SU-DHL-6 (cell line): ENCODE results near the gene MBOAT1.

Experiments
- H2AFZ ChIP-seq: fragments of 200-600 bp; sonication (generic); 2 replicates; pipeline ENCODE4 v1.6.1; 2014; ENCODE audit warnings: low read depth, mild to moderate bottlenecking, moderate library complexity, mixed read lengths, antibody characterized with exemption, low read length; ENCODE audit not compliant: severe bottlenecking
- H3F3A ChIP-seq: fragments of 200-600 bp; shearing (Covaris generic); 2 replicates; pipeline ENCODE4 v1.6.0; 2016; ENCODE audit warnings: antibody characterized with exemption, mild to moderate bottlenecking; ENCODE audit not compliant: insufficient read depth
- H3K27ac ChIP-seq: fragments of 200-600 bp; sonication (generic); 2 replicates; pipeline ENCODE4 v1.5.1; 2016; ENCODE audit warnings: low read depth, mild to moderate bottlenecking, low read length, moderate library complexity, mixed read lengths
- H3K27me3 ChIP-seq: fragments of 200-600 bp; sonication (generic), shearing (Covaris generic); 2 replicates; pipeline ENCODE4 v1.6.0; 2014; ENCODE audit warnings: mild to moderate bottlenecking, low read length
- H3K36me3 ChIP-seq: fragments of 200-600 bp; sonication (generic); 2 replicates; pipeline ENCODE4 v1.6.1; 2014; ENCODE audit warnings: mild to moderate bottlenecking, low read length, mixed read lengths
- H3K4me2 ChIP-seq: fragments of 300-600, 200-600 bp; shearing (Covaris generic), sonication (generic); 2 replicates; pipeline ENCODE4 v1.6.0; 2014; ENCODE audit warnings: low read length, low read depth, mild to moderate bottlenecking; ENCODE audit not compliant: poor library complexity, severe bottlenecking
- H3K4me3 ChIP-seq: fragments of 200-600 bp; sonication (generic); 2 replicates; pipeline ENCODE4 v1.5.1; 2014; ENCODE audit warnings: antibody characterized with exemption, low read length, mild to moderate bottlenecking, mixed read lengths; ENCODE audit not compliant: insufficient read depth, poor library complexity, severe bottlenecking
- H3K79me2 ChIP-seq: fragments of 200-600 bp; sonication (generic); 2 replicates; pipeline ENCODE4 v1.6.1; 2014; ENCODE audit warnings: mild to moderate bottlenecking, low read length, moderate library complexity; ENCODE audit not compliant: insufficient read depth
- H3K9ac ChIP-seq: fragments of 200-600 bp; sonication (generic); 2 replicates; pipeline ENCODE4 v1.7.0; 2014; ENCODE audit warnings: mild to moderate bottlenecking, low read length
- H3K9me2 ChIP-seq: fragments of 200-600 bp; sonication (generic); replicated peaks from 2 replicates; pipeline ENCODE4 v1.6.1; 2014; ENCODE audit warnings: low read length; ENCODE audit not compliant: insufficient read depth
- H3K9me3 ChIP-seq: fragments of 200-600 bp; sonication (generic); 2 replicates; pipeline ENCODE4 v1.6.1; 2014; ENCODE audit warnings: low read length, mixed read lengths; ENCODE audit not compliant: insufficient read depth
- H4K20me1 ChIP-seq: fragments of 200-600 bp; sonication (generic); 2 replicates; pipeline ENCODE4 v1.6.1; 2014; ENCODE audit warnings: low read depth, mild to moderate bottlenecking, antibody characterized with exemption, low read length, moderate library complexity, mixed read lengths
- EZH2phosphoT487 ChIP-seq: fragments of 200-600 bp; sonication (generic), shearing (Covaris generic); conservative IDR thresholded peaks from 2 replicates; pipeline ENCODE4 v1.6.1; 2018; ENCODE audit warnings: mild to moderate bottlenecking, antibody characterized with exemption, low read length, moderate library complexity, mixed read lengths
- TF ChIP-seq, protein P1 (sequence below): fragments of 200-600 bp; sonication (generic); IDR thresholded peaks from one replicate; pipeline ENCODE4 v1.5.1; 2017; ENCODE audit warnings: antibody characterized with exemption, mild to moderate bottlenecking, low read length, moderate library complexity; ENCODE audit not compliant: insufficient read depth, poor library complexity, severe bottlenecking

The MBOAT1 gene

DNA sequence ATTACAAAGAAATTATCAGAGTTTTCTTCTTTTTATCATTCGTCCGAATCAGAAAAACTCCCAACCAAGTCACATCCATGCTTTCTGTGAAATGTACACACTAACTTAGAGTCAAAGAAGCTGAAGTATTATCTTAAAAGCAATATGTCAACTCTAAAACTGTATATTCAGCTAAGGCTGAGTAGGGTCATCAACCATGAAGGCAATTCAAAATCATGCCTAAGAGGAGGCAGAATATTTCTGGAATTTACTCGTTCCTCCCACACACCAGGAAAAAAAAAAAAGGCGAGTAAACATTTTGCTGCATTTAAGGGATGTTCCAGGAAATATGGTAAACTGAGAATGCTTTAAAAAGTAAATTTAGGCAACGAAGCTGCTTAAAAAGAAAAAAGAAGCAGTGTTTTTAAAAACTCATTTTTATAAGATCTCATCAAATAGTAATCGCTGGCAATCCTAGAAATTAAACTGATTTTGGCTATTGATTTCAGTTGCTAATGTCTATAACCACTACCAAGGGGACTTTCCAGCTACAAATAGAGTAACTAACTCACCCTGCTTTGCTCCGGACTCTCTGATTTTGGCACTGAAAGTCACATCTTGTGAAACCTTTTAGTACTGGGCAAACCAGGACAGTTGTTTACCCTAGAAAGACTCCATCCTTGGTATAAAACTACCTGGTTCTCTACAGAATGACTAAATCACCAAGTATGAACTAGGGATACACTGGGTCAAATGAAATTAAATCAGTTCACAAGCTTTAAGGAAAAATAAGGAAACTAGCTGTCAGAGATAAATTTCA lies 82.8 kb downstream of the MBOAT1 start:
- Histone ChIP-seq H3K27ac (no peak overlapping the region), H3K27me3 (no peaks in the 10 kb centered on the region), H3K4me2 (no peak overlapping the region)

GRCh38 chr6:20128018-20128417 lies 84.3 kb downstream of the MBOAT1 start:
- no peak overlapping the region for H3K9ac ChIP-seq
- no peaks in the 10 kb centered on the region for H4K20me1 ChIP-seq
- no peaks in the 10 kb centered on the region for H3K9me2 ChIP-seq
- no peaks in the 10 kb centered on the region for H3F3A ChIP-seq
- no peaks in the 10 kb centered on the region for H3K79me2 ChIP-seq
- H3K27ac ChIP-seq, result no peak overlapping the region
- no peaks in the 10 kb centered on the region for H3K27me3 ChIP-seq
- no peaks in the 10 kb centered on the region for H3K9me3 ChIP-seq
- no peak overlapping the region for H3K4me3 ChIP-seq
- H3K36me3 ChIP-seq, result no peaks in the 10 kb centered on the region
- TF ChIP-seq, protein P1, sequence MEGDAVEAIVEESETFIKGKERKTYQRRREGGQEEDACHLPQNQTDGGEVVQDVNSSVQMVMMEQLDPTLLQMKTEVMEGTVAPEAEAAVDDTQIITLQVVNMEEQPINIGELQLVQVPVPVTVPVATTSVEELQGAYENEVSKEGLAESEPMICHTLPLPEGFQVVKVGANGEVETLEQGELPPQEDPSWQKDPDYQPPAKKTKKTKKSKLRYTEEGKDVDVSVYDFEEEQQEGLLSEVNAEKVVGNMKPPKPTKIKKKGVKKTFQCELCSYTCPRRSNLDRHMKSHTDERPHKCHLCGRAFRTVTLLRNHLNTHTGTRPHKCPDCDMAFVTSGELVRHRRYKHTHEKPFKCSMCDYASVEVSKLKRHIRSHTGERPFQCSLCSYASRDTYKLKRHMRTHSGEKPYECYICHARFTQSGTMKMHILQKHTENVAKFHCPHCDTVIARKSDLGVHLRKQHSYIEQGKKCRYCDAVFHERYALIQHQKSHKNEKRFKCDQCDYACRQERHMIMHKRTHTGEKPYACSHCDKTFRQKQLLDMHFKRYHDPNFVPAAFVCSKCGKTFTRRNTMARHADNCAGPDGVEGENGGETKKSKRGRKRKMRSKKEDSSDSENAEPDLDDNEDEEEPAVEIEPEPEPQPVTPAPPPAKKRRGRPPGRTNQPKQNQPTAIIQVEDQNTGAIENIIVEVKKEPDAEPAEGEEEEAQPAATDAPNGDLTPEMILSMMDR, result no peak
- no peak for TF ChIP-seq EZH2phosphoT487
- H2AFZ ChIP-seq, result no peak overlapping the region
- H3K4me2 ChIP-seq, result no peak overlapping the region

More for the DNA sequence above, 82.8 kb downstream of the MBOAT1 start:
- Histone ChIP-seq H3K4me3 (no peak overlapping the region), H3F3A (no peaks in the 10 kb centered on the region), H4K20me1 (no peaks in the 10 kb centered on the region), H3K36me3 (no peaks in the 10 kb centered on the region), H3K9ac (no peak overlapping the region), H3K9me3 (no peaks in the 10 kb centered on the region), H3K9me2 (no peaks in the 10 kb centered on the region), H2AFZ (no peak overlapping the region), H3K79me2 (no peaks in the 10 kb centered on the region)
- TF ChIP-seq, protein P1, result no peak
- no peak for TF ChIP-seq EZH2phosphoT487

- H3K4me2 ChIP-seq, result no peak overlapping the region
- no peak overlapping the region for H2AFZ ChIP-seq
- no peak overlapping the region for H3K27ac ChIP-seq
- H3F3A ChIP-seq, result no peaks in the 10 kb centered on the region
- no peaks in the 10 kb centered on the region for H3K27me3 ChIP-seq
- no peaks in the 10 kb centered on the region for H3K9me2 ChIP-seq
- no peaks in the 10 kb centered on the region for H3K9me3 ChIP-seq
- no peaks in the 10 kb centered on the region for H3K36me3 ChIP-seq
- H3K9ac ChIP-seq, result no peak overlapping the region
- no peak overlapping the region for H3K4me3 ChIP-seq
- H3K79me2 ChIP-seq, result no peaks in the 10 kb centered on the region
- TF ChIP-seq EZH2phosphoT487, result no peak
- TF ChIP-seq, protein P1, result peak; percentile 99
- H4K20me1 ChIP-seq, result no peaks in the 10 kb centered on the region
Observed at GRCh38 chr6:20126789-20127653, 85.2 kb downstream of the MBOAT1 start.
